Upper lobe of right lung (tissue), 1 donor: ENCODE results near the gene SPTBN2. TPM values are rescaled to one million over a fixed set of nuclear protein-coding genes. Genes with fewer than 3 reads are reported as not detected.
A peak's percentile ranks its signal among the peaks of the same experiment; 100 is the strongest.

ENCODE experiments used
- ATAC-seq: fragments of 200-7000 bp; cut with Tn5 transposase; one replicate; pipeline ENCODE4 v1.9.1; 2020; ENCODE audit warnings: mild to moderate bottlenecking, moderate library complexity
- DNase-seq: peaks from one replicate; pipeline ENCODE4 v3.0.0-alpha.2; 2020
- H3K27ac ChIP-seq: fragments of 200-600 bp; one replicate; pipeline ENCODE4 v1.8.0; 2022
- H3K27me3 ChIP-seq: fragments of 200-600 bp; one replicate; pipeline ENCODE4 v1.8.0; 2022; ENCODE audit warnings: mild to moderate bottlenecking
- H3K36me3 ChIP-seq: fragments of 200-600 bp; one replicate; pipeline ENCODE4 v1.8.0; 2022
- H3K4me1 ChIP-seq: fragments of 200-600 bp; one replicate; pipeline ENCODE4 v1.8.0; 2022
- H3K4me3 ChIP-seq: fragments of 200-600 bp; one replicate; pipeline ENCODE4 v1.8.0; 2022; ENCODE audit warnings: mild to moderate bottlenecking
- H3K9me3 ChIP-seq: fragments of 200-600 bp; one replicate; pipeline ENCODE4 v1.8.0; 2022
- CTCF ChIP-seq: fragments of 200-600 bp; IDR thresholded peaks from one replicate; pipeline ENCODE4 v1.8.0; 2022; ENCODE audit warnings: antibody characterized with exemption
- intact Hi-C: fragments of 100-400 bp; cut with DNase I; formaldehyde crosslinking; loops from one replicate; pipeline ENCODE4 v1.11.0; 2022
- total RNA-seq: library from RNA; stranded (reverse); fragmentation: NEBNext Ultra II Directional; extraction: Animal tissue kit (Norgen Biotek cat#: 25700); gene quantifications from one replicate; pipeline ENCODE4 v1.2.1, GENCODE V29; 2021
- donor health status: DM: no; HTN: yes; CAD: no; lungs with severe emphysema.

SPTBN2 gene
- total RNA-seq, 1 donor from 2014 or later: 8.1 TPM

- intact Hi-C loops: no loop called here
- Histone ChIP-seq H3K27me3 (no peaks in the 10 kb centered on the region), H3K4me1 (no peaks in the 10 kb centered on the region), H3K36me3 (no peaks in the 10 kb centered on the region), H3K9me3 (no peaks in the 10 kb centered on the region), H3K4me3 (no peak overlapping the region), H3K27ac (no peak overlapping the region)
- no peak for TF ChIP-seq CTCF
- no peak for ATAC-seq
- DNase-seq: peak; percentile 46
Measured at GRCh38 chr11:66685276-66686099, 43.5 kb downstream of the SPTBN2 start.

GRCh38 chr11:66684635-66685034 is 44.4 kb downstream of the SPTBN2 start:
- Histone ChIP-seq H3K4me3 (no peak overlapping the region), H3K27ac (no peak overlapping the region), H3K4me1 (no peaks in the 10 kb centered on the region), H3K36me3 (no peaks in the 10 kb centered on the region), H3K27me3 (no peaks in the 10 kb centered on the region), H3K9me3 (no peaks in the 10 kb centered on the region)
- no peak for TF ChIP-seq CTCF
- intact Hi-C loops: no loop called here
- ATAC-seq: no peak
- DNase-seq: peak; percentile 12

GRCh38 chr11:66683877-66684276 is 45.1 kb downstream of the SPTBN2 start:
- no peak overlapping the region for H3K27ac ChIP-seq
- H3K27me3 ChIP-seq: no peaks in the 10 kb centered on the region
- H3K36me3 ChIP-seq: no peaks in the 10 kb centered on the region
- H3K9me3 ChIP-seq: no peaks in the 10 kb centered on the region
- no peak for TF ChIP-seq CTCF
- ATAC-seq (no peak), DNase-seq (peak; percentile 6)
- no peaks in the 10 kb centered on the region for H3K4me1 ChIP-seq
- no peak overlapping the region for H3K4me3 ChIP-seq
- intact Hi-C loops: no loop called here

- ATAC-seq (no peak), DNase-seq (no peak)
- Histone ChIP-seq H3K4me1 (peaks cover 5% of the 10 kb centered on the region), H3K27ac (no peak overlapping the region), H3K9me3 (no peaks in the 10 kb centered on the region), H3K27me3 (no peaks in the 10 kb centered on the region), H3K4me3 (no peak overlapping the region), H3K36me3 (no peaks in the 10 kb centered on the region)
- intact Hi-C loops: no loop called here
- no peak for TF ChIP-seq CTCF
Measured at GRCh38 chr11:66680966-66681645, 47.9 kb downstream of the SPTBN2 start.

GRCh38 chr11:66677599-66678375 is 51.2 kb downstream of the SPTBN2 start, which contains the start of gene RBM4B:
TSS of gene RBM4B (minus strand) at chr11:66677887. CDS start at chr11:66677079, 808 bp downstream.
- peak; percentile 98 for DNase-seq
- TF ChIP-seq CTCF: no peak
- Histone ChIP-seq H3K4me3 (peak within 1 kb of the TSS; percentile 80), H3K27ac (peak within 1 kb of the TSS; percentile 98), H3K27me3 (no peaks in the 10 kb centered on the region), H3K9me3 (no peaks in the 10 kb centered on the region), H3K4me1 (peaks cover 23% of the 10 kb centered on the region), H3K36me3 (no peaks in the 10 kb centered on the region)
- intact Hi-C loops: loop anchor here (5.0 kb wide), 1 partner anchor 95 kb away; no protein-coding TSS in a partner anchor
- ATAC-seq: peak; percentile 98
